Left kidney (tissue), 2 donors: ENCODE data around the gene PIAS4. TPM values are rescaled to one million over a fixed set of nuclear protein-coding genes. Genes with fewer than 3 reads are reported as not detected.

Source experiments
- DNase-seq: peaks from one replicate; pipeline ENCODE4 v3.0.0-alpha.2; 2013
- polyA plus RNA-seq: library from polyadenylated mRNA; unstranded; fragments of 120-200 nt; gene quantifications from one replicate; pipeline ENCODE4 v1.2.1, GENCODE V29; 2013; ENCODE audit not compliant: insufficient read length

Gene PIAS4
- polyA plus RNA-seq, 1 donor: 32.6 TPM

DNA sequence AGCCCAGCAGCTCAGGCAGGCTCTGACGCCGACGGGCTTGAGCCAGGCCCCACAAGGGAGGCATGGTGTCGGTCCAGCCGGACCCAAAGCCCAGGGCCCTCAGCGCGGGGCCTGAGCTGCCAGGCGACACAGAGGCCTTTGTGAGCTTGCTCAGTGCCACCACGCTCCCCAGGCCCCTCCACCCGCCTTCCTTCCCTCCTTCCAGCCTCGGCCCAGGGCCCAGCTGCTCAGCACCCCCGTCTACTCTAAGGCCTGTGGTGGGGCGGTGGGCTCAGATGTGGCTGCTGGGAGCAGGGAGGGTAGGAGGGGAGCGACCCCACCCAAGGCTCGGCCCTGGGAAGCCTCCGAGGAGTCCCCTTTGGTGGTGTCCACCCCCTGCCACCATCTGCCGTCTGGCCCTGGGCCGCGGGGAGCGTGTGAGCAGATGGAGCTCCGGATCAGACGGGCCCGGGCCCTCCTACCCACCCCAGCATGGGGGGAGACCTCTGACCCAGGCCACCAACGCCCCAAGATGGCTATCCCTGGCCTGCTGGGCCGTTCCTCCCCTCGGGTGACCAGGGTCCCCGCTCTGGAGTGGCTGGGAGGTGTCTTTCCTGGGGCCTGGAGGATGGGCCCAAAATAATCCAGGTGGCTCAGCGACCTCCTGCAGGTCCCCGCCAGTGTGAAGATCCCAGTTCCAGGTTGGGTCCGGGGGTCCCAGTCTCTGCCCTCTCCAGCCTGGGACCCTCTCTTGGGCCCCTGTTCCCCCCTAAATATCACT is 51.3 kb downstream of the PIAS4 start:
- no peak for DNase-seq

DNA sequence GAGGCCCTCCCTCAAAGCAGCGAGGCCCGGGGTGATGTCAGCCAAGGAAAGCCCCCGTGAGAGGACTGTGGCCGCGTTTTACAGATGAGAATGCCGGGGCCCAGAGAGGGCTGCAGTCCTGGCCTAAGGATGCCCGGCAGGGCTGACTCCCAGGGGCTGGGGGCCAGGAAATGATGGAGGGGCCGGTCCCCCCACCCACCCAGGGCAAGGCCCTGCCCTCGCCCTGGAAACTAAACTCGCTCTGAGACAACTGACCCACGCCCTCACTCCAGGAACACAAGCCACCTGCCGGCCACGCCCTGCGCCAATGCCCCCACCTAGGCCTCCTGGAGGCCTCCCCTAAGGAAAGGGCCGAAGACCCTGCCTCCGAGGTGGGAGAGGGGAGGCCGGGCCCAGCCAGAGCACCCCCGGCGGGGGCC is 51.9 kb downstream of the PIAS4 start:
- no peak for DNase-seq

DNA sequence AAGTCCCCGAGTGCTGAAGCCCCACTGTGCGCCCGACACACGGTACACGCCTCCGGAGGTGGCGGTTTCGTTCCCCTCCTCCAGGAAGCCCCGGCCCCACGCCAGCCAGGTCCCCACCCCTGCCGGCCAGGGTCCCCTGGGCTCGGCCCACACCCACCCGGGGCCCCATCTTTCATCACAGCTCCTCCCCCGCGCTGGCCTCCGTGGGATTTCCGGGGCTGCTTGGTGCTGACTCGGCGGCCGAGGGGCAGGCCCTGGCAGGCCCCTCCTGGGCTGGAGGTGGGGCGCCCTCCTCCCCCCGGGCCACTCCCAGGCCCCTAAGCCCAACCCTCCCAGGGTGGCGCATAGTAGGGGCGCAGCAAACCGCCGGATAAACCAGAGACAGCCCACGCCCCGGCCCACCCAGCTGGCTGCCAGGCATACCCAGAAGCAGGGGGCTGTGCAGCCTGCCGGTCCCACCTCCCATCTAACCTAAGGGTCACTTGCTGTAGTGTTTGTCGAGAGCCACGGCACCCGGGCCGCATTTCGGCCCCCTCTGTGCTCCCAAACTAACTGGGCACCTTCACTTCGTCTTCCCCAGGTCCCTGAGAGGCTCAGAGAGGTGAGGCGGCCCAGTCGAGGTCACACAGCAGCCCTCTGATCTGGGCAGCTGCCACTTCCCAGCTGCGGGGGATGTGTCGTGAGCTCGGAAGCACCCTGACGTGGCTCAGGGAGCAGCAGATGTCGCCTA is 52.5 kb downstream of the PIAS4 start:
- DNase-seq: no peak

DNA sequence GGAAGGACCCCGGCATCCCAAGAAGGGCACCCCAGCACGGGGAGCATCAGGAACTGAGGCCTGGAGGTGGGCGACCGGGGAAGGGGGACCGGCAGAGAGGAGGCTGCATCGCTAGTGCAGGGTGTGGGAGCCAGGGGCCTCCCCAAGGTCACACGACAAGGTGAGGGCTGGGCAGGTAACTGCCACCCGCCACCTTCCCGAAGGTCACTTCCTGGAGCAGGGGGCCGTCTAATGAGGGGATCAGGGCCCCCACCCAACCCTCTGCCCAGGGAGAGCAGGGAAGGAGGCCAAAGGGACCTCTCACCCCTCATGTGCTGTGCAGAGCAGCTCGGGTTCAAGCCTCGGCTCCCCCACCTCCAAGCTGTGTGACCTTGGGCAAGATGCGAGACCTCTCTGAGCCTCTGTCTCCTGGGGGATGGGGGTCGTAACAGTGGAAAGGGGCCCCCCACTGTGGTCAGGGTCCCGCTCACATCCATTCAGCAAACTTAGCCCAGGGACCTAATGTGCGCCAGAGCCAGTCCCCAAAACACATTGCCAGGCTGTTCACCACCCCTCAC is 53.2 kb downstream of the PIAS4 start:
- DNase-seq: no peak

DNA sequence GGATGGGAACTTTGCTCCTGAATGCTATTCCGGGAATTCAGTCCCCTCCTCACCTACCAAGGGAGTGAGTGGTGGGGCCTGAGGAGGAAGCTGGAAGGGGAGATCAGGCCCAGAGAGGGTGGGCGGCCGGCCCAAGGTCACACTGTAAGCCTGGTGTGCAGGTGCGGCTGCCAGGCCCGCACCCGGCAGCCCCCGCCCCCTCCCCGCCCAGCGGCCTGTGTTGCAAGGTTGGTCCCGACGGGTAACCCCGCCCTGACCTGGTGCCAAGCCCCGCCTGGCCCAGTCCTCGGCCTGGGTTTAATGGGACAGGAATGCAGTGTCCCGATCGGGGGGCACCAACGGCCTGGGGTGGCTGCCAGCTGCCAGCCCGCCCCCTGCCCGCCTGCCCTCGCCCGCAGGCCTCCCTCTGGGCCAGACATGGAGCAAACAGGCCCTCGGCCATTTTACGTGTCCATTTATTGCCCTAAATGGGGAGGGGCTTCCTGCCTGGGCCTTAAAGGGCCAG is 53.7 kb downstream of the PIAS4 start:
- DNase-seq: no peak

DNA sequence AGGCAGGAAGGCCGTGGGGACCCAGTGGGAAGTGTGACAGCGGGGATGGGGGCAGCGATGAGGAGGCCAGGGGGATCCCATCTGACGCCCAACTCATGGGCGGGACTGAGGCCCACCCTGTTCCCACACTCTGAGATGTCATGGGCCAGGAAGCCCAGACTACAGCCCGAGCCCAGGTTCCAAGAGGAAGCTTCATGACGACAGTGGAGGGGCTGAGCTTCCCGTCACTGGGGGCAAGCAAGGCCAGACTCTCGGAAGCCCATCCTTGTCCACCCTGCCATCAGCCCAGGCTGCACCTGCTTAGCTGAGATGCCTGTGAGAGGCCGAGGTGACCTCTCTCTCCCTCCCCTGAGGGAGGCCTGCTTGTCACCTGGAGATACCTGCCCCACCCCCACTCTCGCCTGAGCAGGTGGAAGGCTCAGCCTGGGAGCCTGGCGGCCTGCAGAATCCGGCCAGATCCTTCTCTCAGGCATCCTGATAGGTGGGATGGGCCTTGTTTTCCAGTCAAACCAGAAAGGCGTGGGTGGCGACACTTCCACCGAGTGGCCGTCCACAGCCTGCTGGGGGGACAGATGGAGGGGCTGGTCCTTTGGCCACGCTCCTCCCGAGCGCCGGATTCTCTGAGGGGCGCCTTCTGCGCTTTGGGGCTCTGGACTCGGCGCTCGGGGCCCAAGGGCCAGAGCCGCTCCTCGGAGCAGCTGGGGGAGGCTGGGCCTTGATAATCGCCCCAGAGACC is 54.3 kb downstream of the PIAS4 start:
- DNase-seq: no peak

DNA sequence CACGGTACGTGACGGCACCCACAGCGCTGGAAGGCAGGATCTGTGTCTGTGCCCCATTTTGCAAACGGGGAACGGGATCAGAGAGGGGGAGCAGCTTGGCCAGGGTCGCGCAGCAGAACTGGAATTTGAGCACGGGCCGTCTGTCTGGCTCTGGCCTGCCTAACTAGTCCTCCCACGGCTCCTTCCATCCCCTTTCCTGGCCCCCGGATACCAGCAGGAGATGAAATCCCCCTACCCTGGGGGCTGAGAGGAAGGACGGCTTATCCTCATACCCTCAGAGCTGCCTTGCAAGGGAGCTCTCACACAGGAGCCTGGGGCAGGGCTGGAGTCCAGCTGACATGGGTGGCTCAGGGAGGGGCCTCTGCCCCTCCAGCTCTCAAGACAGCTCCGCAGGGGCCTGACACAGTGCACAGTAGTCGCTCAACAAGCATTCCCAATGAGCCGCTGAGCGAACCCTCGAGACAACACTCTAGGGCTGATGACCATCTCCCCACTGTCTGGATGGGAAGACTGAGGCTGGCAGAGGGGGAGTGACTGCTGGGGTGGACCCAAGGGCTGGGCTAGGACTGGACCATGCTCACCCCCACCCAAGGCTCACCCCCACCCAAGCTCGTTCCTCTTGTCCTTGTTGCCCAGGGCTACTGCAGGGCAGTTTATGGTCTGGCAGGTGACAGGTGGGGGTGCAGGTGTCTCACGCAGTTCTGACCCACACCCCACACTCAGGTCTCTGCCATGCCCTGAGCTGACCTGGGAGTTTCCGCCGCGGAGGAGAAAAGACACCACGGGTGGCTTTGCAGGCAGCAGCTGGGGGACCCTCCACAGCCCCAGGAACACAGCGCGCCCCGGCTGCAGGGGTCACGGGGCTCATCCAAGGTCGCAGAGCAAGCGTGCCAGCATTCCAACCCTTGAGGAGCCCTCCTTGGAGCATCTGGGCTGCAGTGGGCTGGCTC is 55.2 kb downstream of the PIAS4 start:
- DNase-seq: no peak

DNA sequence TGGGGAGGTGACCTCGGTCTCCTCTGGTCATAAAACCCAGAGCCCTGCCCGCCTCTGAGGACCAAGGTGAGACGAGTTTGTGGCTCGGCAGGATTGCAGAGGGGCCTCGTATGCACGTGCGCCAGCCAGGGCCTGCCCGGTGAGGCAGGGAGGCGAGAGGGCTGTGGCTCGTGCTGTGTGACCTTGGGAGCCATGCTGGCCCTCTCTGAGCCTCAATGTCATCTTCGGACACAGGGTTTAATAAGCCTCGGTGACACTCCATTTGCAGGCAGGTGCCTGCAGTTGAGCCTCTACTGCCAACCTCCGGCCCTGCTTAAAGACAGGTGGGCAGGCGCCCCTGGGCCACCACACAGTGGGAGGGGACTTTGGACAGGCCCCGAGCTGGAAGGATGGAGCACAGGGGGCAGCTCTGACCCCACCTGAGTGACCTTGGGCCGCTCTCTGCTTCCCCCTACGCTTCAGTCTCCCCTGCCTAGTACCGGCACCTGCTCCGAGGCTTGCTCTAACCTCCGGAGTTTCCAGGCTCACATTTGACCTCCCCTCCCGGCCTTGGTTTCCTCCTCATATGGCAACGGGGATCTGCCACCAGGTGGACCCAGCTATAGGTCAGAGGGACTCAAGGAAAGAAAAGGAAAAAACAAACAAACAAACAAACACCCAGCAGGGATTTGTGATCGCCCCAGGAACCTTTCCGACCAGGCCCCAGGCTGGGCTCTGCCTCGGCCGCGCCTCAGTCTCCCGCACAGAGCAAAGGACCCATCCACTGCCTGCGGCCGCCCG is 56.0 kb downstream of the PIAS4 start:
- DNase-seq: no peak

DNA sequence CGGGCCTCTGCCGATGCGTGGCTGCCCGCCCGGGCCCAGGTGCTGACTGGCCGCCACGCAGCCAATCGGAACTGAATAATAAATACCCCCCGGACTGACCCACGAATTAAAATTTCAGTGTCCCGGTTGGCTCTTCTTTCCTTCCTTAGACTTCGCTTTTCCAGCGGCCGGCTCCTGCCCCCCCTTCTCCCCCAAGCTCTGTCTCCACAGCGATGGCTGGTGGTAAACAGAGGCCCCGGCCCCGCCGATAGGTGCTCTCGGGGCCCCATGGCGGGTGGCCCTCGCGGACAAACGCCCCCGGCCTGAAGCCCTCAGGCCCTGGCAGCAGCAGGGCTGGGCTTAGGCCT is 56.6 kb downstream of the PIAS4 start:
- no peak for DNase-seq

DNA sequence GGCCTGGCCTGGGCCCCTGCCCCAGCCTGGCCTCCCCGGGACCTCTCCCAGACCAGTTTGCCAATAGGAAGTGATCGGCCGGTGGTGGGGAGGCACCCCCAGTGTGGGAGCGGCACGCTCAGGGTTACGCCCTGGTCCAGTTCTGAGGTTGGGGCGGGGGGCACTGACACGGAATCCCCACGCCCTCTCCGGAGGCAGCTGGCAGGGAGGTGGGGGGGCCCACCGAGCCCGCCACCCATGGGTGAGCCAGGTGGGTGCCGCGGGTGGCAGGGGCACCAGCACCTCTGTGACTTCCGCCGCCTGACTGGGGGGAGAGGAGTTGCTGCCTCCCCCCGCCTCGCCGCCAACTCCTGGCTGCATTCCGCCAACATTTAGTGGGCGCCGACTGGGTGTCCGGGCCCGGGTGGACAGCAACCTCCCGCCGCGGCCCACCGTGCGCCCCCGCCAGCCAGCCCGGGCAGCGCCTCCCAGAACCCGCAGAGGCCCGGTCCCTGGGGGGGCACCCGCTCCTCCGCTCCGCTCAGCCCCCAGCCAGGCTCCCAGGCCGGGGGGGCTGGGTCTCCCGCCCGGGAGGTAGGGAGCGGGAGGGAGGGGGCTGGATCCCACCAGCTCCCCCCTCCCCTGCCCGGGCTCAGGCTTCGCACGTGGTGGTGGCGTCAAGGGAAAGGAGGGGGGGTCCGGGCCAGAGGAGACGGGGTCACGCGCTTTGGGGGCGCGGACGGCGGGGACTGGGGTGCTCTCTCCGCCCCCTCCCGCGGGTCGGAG is 57.1 kb downstream of the PIAS4 start:
- DNase-seq: no peak

DNA sequence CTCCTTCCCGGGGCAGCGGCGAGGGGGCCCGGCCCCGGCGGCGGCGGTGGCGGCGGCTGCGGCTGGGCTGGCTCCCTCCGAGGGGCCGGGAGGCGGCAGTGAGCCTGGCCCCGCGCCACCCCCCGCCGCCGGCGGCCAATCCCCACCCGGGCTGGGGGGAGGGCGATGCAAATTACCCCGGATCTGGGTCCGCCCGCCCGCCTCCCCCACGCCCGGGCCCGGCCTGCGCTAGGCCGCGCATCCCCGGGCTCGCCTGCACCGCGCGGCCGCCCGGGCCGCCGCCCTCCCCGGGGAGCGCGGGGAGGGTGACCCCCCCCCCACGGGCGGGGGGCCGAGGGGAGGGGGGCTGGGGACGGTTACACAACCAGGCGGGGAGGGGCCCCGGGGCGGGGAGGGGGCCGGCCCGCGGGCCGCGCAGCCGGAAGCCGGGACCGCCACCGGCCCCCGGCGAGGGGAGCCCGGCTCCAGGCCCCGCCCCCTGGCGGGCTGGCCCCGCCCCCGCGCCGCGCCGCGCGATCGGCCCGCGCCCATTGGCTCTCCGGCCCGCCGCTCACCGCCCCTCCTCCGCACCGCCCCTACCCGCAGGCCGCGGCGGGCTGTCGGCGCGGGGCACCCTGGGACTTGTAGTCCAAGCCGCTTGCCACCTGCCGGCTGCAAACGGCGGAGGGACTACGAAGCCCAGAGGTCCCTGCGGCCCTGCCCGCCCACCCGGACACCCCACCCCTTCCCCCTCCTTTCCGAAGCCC is 58.1 kb downstream of the PIAS4 start:
- DNase-seq: peak; percentile 91

DNA sequence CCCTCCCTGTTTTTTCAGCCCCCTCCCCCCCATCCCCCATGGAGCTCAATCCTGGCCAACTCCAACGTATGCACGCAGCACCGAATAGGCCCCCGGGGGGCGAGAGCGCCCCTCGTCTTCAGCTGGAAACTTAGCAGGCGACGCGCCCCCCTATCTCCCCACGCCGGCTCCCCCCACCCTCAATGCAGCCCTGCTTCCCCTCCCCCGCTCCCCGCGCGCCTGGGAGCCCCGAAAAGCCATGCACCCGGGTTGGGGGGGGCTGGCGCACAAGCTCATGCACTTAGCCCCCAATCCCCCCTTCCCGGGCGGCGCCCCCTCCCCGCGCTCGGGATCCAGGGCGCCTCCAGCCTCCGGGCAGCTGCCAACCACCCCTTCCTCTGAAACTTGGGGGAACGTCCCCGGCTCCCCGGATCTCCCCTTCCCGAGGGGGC is 58.7 kb downstream of the PIAS4 start:
- DNase-seq: no peak

DNA sequence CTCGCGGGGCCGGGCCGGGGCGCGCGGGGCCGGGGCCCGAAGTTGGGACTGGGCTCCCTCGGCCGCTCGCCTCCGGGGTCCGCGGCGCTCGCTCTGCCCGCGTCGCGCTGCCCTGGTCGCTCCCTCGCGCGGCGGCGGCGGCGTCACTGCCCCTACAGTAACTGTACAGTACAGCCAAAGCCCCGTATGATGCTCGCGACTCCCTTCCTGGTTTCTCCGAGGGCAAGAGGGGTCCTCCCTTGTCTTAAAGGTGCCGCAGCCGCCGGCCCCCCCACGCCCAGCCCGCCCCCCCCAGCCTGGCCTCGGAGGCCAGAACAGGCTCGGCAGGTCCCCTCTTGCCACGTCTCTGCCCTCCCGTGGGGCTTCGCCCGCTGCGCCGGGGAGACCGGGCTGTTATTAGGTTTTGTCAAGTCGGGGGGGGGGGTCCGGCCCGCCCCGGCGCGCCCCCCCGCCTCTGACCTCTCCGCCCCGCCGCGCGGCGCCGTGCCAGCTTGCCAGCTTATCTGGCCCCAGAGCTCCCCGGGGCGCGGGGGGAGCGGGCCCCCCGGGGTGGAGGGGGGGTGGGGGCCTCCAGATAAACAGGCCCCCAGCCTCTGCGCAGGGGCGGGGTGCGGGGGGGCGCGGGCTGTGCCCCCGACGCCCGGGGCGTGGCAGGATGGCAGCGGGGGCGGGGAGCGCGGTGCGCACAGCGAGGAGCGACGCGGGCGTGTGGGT is 59.3 kb downstream of the PIAS4 start, which contains the start of gene ZBTB7A:
ZBTB7A (minus strand) TSS at position 218 of the 714 bp plus-strand sequence. CDS start 11,667 bp downstream, outside the sequence.
- no peak for DNase-seq

DNA sequence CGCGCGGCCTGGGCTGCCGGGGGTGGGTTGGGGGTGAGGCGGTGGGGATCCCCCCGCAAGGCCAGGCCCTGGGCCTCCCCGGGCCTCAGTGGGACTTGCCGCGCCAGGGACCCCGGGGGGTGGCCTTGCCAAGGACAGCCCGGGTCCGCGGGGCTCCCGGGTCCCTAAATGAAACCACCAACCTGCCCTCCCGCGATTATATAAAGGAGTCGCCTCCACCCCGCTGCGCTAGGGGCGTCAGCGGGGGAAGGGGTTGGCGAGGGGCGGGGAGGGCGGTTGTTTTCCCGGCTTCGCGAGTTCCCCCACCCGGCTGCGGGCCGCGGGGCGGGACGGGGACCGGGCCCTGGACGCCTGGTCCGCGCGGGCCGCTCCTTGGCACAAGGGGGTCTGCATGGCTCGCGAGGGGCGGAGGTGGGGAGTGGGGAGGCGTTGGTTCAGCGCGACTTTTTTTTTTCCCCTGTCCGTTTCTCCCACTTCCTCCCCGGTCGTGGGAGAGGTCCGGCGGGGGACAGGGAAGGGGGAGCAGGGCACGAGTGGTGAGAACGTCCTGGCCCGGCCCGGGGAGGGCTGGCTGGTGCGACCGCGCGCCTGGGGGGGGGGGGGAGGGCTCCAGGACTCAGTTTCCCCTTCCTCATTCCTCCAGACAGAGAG is 60.0 kb downstream of the PIAS4 start:
- no peak for DNase-seq

DNA sequence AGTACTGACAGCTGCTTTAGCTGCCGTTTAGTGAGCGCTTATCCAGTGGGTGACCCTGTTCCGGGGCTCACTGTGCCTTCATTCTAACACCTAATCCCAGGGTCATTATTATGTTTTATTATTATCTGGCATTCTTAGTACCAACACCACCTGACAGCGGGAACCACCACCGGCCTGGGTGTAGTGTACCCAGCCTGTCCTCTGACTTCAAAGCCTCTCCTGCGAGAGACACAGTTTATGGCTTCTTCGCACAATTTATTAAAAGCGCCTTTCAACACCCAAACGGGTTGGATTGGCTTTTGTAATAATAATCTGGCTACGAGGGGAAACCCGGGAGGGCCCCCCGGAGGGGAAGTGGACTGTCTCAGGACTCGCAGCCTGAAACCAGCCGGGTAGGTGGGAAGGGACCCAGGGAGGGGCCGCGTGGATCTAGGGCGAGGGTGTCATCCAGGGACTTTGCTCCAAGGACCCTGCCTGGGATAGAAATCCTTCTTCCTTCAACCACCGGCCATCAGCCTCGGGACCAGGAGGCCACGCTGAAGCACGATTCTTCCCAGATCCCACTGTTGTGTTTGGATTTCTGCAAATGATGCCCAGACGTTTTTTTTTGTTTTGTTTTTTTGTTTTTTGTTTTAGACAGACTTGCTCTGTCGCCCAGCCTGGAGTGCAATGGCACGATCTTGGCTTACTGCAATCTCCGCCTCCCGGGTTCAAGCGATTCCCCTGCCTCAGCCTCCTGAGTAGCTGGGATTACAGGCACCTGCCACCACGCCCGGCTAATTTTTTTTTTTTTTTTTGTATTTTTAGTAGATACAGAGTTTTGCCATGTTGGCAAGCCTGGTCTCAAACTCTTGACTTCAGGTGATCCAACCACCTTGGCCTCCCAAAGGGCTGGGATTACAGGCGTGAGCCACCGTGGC is 60.8 kb downstream of the PIAS4 start:
- no peak for DNase-seq

DNA sequence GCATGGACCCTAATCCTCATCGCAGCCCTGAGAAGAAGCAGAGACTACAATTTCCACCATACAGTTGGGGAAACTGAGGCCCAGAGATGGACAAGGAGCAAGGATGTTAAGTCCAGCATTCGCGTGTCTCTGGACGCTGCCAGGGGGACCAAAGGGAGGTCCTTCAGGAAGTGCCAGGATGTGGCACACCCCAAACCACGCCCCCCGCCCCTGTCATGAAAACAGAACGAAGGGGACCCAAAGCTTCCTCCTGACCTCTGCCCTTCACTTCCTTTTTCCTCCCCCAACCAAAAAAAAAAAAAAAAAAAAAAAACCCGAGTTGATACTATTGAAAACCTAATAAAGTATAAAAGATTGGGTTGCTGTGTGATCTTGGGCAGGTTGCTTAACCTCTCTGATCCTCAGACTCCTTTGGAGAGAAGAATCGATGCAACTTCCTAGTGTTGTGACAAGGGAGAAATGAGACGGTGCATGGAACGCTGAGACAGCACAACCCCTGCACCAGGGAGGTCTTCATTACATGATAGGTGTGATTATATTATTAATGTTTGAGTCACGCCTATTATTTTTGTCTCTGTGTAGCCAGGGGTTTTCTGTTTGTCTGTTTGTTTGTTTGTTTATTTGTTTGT is 61.9 kb downstream of the PIAS4 start:
- DNase-seq: no peak
